H1 (cell line): ENCODE measurements around the gene NCKAP1. TPM values are rescaled to one million over a fixed set of nuclear protein-coding genes. Genes with fewer than 3 reads are reported as not detected.

ENCODE experiments used
- CTCF ChIA-PET: fragments of 300-600 bp; sonication (Branson Sonifier 250); formaldehyde crosslinking; loops from one replicate; lab custom pipeline; 2021; ENCODE audit not compliant: partially characterized antibody; lab: Charles Lee
- POLR2A ChIA-PET: fragments of 300-600 bp; sonication (Branson Sonifier 250); formaldehyde crosslinking; loops from one replicate; lab custom pipeline; 2021; ENCODE audit warnings: inconsistent platforms; ENCODE audit not compliant: partially characterized antibody; lab: Charles Lee
- DNase-seq, 2 experiments: peaks; one replicate each; pipeline versions ENCODE4 v3.0.0 to v3.0.0-alpha.2; 2010 to 2022; ENCODE audit warnings: low spot score in 2 of 2, low read depth in 1 of 2, mixed read lengths in 1 of 2
- FAIRE-seq: peaks from 2 replicates; lab custom pipeline; 2011; peaks lifted over from hg19 to GRCh38; lab: Jason Lieb, UNC
- H2AFZ ChIP-seq: 2 replicates; pipeline ENCODE4 v1.8.1; 2012; ENCODE audit warnings: low read length, inconsistent platforms
- H2AK5ac ChIP-seq: 2 replicates; pipeline ENCODE4 v1.6.1; 2013; ENCODE audit warnings: low read depth, low read length
- H2BK120ac ChIP-seq: replicated peaks from 2 replicates; pipeline ENCODE3; 2013; ENCODE audit warnings: low read depth, low read length, inconsistent platforms
- H2BK12ac ChIP-seq: 2 replicates; pipeline ENCODE4 v1.6.1; 2013; ENCODE audit warnings: low read depth, low read length
- H2BK15ac ChIP-seq: 2 replicates; pipeline ENCODE4 v1.6.1; 2013; ENCODE audit warnings: low read length
- H2BK20ac ChIP-seq: 2 replicates; pipeline ENCODE4 v1.6.1; 2013; ENCODE audit warnings: low read length
- H2BK5ac ChIP-seq: 2 replicates; pipeline ENCODE4 v1.6.1; 2013; ENCODE audit warnings: low read depth, low read length
- H3K14ac ChIP-seq: 2 replicates; pipeline ENCODE4 v1.6.1; 2013; ENCODE audit warnings: inconsistent platforms; ENCODE audit not compliant: insufficient read length
- H3K18ac ChIP-seq: 2 replicates; pipeline ENCODE4 v1.6.1; 2013; ENCODE audit warnings: low read length; ENCODE audit errors: extremely low read depth
- H3K23ac ChIP-seq: 2 replicates; pipeline ENCODE4 v1.6.1; 2013; ENCODE audit warnings: inconsistent platforms; ENCODE audit not compliant: insufficient read length
- H3K23me2 ChIP-seq: 2 replicates; pipeline ENCODE4 v1.6.1; 2013; ENCODE audit warnings: low read depth, low read length
- H3K27ac ChIP-seq: 2 replicates; pipeline ENCODE4 v1.6.1; 2011; ENCODE audit warnings: low read depth, low read length, inconsistent platforms
- H3K27me3 ChIP-seq, 4 experiments: replicated peaks in 1 of 4; 1 replicate in 1 of 4; 2 replicates in 3 of 4; pipeline versions ENCODE4 v1.6.1 to v1.8.1; 2011 to 2013; ENCODE audit warnings: low read length in 3 of 4, mild to moderate bottlenecking in 3 of 4, inconsistent platforms in 2 of 4, mixed read lengths in 2 of 4, moderate library complexity in 1 of 4; ENCODE audit not compliant: control insufficient read depth in 3 of 4, insufficient read depth in 3 of 4; ENCODE audit errors: extremely low read depth in 1 of 4
- H3K36me3 ChIP-seq, 4 experiments: 2 replicates each; pipeline versions ENCODE4 v1.6.1 to v1.8.1; 2011 to 2013; ENCODE audit warnings: mild to moderate bottlenecking in 4 of 4, low read length in 3 of 4, moderate library complexity in 2 of 4, control low read depth in 1 of 4, inconsistent platforms in 1 of 4; ENCODE audit not compliant: insufficient read depth in 4 of 4, control insufficient read depth in 2 of 4
- H3K4ac ChIP-seq: replicated peaks from 2 replicates; pipeline ENCODE3; 2013; ENCODE audit warnings: low read length, low read depth, mixed read lengths, inconsistent platforms; ENCODE audit not compliant: insufficient read length
- H3K4me1 ChIP-seq, 4 experiments: replicated peaks in 1 of 4; 1 replicate in 1 of 4; 2 replicates in 3 of 4; pipeline versions ENCODE4 v1.6.1 to v1.8.1; 2011 to 2013; ENCODE audit warnings: low read length in 3 of 4, inconsistent platforms in 2 of 4, mixed read lengths in 1 of 4; ENCODE audit not compliant: insufficient read depth in 4 of 4, control insufficient read depth in 3 of 4
- H3K4me2 ChIP-seq, 2 experiments: 2 replicates each; pipeline versions ENCODE4 v1.6.1 to v1.8.1; 2011 to 2013; ENCODE audit warnings: low read depth in 2 of 2, low read length in 2 of 2, control low read depth in 1 of 2, inconsistent platforms in 1 of 2, mild to moderate bottlenecking in 1 of 2; ENCODE audit not compliant: insufficient read depth in 1 of 2
- H3K4me3 ChIP-seq, 4 experiments: fragments of 200-600, 300-600 bp in 1 of 4; sonication (generic), shearing (Covaris generic), sonication (Bioruptor Twin) in 1 of 4; 2 replicates each; pipeline versions ENCODE4 v1.5.1 to v1.8.1; 2011 to 2016; ENCODE audit warnings: low read length in 4 of 4, low read depth in 3 of 4, control low read depth in 2 of 4, inconsistent platforms in 2 of 4, mild to moderate bottlenecking in 2 of 4, mixed read lengths in 1 of 4, moderate library complexity in 1 of 4; ENCODE audit not compliant: insufficient read depth in 2 of 4; ENCODE audit errors: extremely low read depth in 1 of 4
- H3K56ac ChIP-seq: replicated peaks from 2 replicates; pipeline ENCODE3; 2013; ENCODE audit warnings: low read depth, mild to moderate bottlenecking, mixed read lengths, low read length, inconsistent platforms; ENCODE audit not compliant: insufficient read length
- H3K79me1 ChIP-seq: 2 replicates; pipeline ENCODE4 v1.6.1; 2013; ENCODE audit warnings: low read depth, low read length, control low read depth
- H3K79me2 ChIP-seq, 2 experiments: 2 replicates each; pipeline versions ENCODE4 v1.6.1 to v1.8.1; 2012 to 2013; ENCODE audit warnings: low read length in 2 of 2, mild to moderate bottlenecking in 2 of 2, inconsistent platforms in 1 of 2; ENCODE audit not compliant: insufficient read depth in 2 of 2, control insufficient read depth in 1 of 2
- H3K9ac ChIP-seq, 4 experiments: replicated peaks in 1 of 4; 1 replicate in 1 of 4; 2 replicates in 3 of 4; pipeline versions ENCODE4 v1.6.1 to v1.8.1; 2011 to 2013; ENCODE audit warnings: low read depth in 3 of 4, low read length in 3 of 4, control low read depth in 2 of 4, mild to moderate bottlenecking in 2 of 4, moderate library complexity in 2 of 4, inconsistent platforms in 1 of 4; ENCODE audit errors: extremely low read depth in 1 of 4
- H3K9me3 ChIP-seq, 2 experiments: 2 replicates each; pipeline versions ENCODE4 v1.6.1 to v1.8.1; 2012 to 2013; ENCODE audit warnings: mild to moderate bottlenecking in 2 of 2, moderate library complexity in 2 of 2, control low read depth in 1 of 2, inconsistent platforms in 1 of 2, low read depth in 1 of 2, low read length in 1 of 2, mixed read lengths in 1 of 2; ENCODE audit not compliant: insufficient read depth in 2 of 2
- H4K20me1 ChIP-seq, 2 experiments: replicated peaks in 1 of 2; 2 replicates each; pipeline versions ENCODE3 to v1.8.1; 2011 to 2013; ENCODE audit warnings: inconsistent platforms in 2 of 2, low read length in 2 of 2, mild to moderate bottlenecking in 1 of 2; ENCODE audit not compliant: insufficient read depth in 2 of 2, control insufficient read depth in 1 of 2
- H4K5ac ChIP-seq: 2 replicates; pipeline ENCODE4 v1.6.1; 2013; ENCODE audit warnings: low read length, low read depth, mixed read lengths, inconsistent platforms; ENCODE audit not compliant: insufficient read length
- H4K8ac ChIP-seq: 2 replicates; pipeline ENCODE4 v1.8.0; 2013; ENCODE audit warnings: mild to moderate bottlenecking, moderate library complexity, low read length, inconsistent platforms; ENCODE audit not compliant: insufficient read depth; ENCODE audit errors: extremely low read depth
- H4K91ac ChIP-seq: replicated peaks from 2 replicates; pipeline ENCODE3; 2013; ENCODE audit warnings: low read length, mixed read lengths, inconsistent platforms; ENCODE audit not compliant: insufficient read length
- ASH2L ChIP-seq: fragments of 200-600, 300-600 bp; sonication (generic); IDR thresholded peaks from one replicate; pipeline ENCODE4 v1.7.1; 2017; ENCODE audit warnings: low read length
- HDAC6 ChIP-seq: IDR thresholded peaks from one replicate; pipeline ENCODE4 v1.7.1; 2012; ENCODE audit warnings: low read depth, mild to moderate bottlenecking, inconsistent platforms, low read length, moderate library complexity
- JUN ChIP-seq: IDR thresholded peaks from 2 replicates; pipeline ENCODE4 v1.6.1; 2011; ENCODE audit warnings: low read depth, mild to moderate bottlenecking, improper control_type of control experiment, low read length
- NANOG ChIP-seq: IDR thresholded peaks from 2 replicates; pipeline ENCODE4 v1.6.1; 2011; ENCODE audit warnings: low read length, low read depth, mild to moderate bottlenecking, inconsistent platforms; ENCODE audit not compliant: insufficient read depth, poor library complexity, severe bottlenecking
- POLR2AphosphoS5 ChIP-seq: IDR thresholded peaks from 2 replicates; pipeline ENCODE4 v1.6.1; 2011; ENCODE audit warnings: low read depth, low read length
- POU5F1 ChIP-seq: IDR thresholded peaks from 2 replicates; pipeline ENCODE4 v1.6.1; 2011; ENCODE audit warnings: low read depth, mild to moderate bottlenecking, low read length, moderate library complexity
- RAD21 ChIP-seq, 2 experiments: IDR thresholded peaks in 1 of 2; conservative IDR thresholded peaks in 1 of 2; 2 replicates each; pipeline ENCODE4 v1.6.1; 2011; ENCODE audit warnings: low read depth in 2 of 2, low read length in 2 of 2, improper control_type of control experiment in 1 of 2, inconsistent platforms in 1 of 2, mild to moderate bottlenecking in 1 of 2, moderate library complexity in 1 of 2
- SP1 ChIP-seq: IDR thresholded peaks from 2 replicates; pipeline ENCODE4 v1.6.1; 2011; ENCODE audit warnings: low read depth, low read length
- SUZ12 ChIP-seq: fragments of 200-600 bp; sonication (generic); IDR thresholded peaks from 2 replicates; pipeline ENCODE4 v1.6.1; 2012; ENCODE audit warnings: mild to moderate bottlenecking, inconsistent platforms, low read length, moderate library complexity, mixed read lengths
- TAF7 ChIP-seq: optimal IDR thresholded peaks from 2 replicates; pipeline ENCODE3; 2011; ENCODE audit warnings: low read depth, mild to moderate bottlenecking, inconsistent platforms, low read length, moderate library complexity, borderline replicate concordance
- YY1 ChIP-seq: IDR thresholded peaks from 2 replicates; pipeline ENCODE4 v1.6.1; 2011; ENCODE audit warnings: low read depth, mild to moderate bottlenecking, low read length
- WGBS, 2 experiments: shearing (Covaris generic) in 1 of 2; methylation state at CpG; one replicate each; pipeline versions ENCODE4 v1.1.6 to v1.1.7; 2013 to 2015; ENCODE audit warnings: low lambda C conversion rate in 2 of 2, mixed read lengths in 2 of 2, inconsistent platforms in 1 of 2, low coverage in 1 of 2, missing lambda C conversion rate in 1 of 2; ENCODE audit not compliant: insufficient replicate concordance in 2 of 2, insufficient coverage in 1 of 2, insufficient read length in 1 of 2; ENCODE audit errors: extremely low coverage in 1 of 2, missing lambda C conversion rate in 1 of 2; 5-methylcytosine and 5-hydroxymethylcytosine counted together
- polyA plus RNA-seq, 7 experiments: library from polyadenylated mRNA; depleted of rRNA in 3 of 7; stranded (reverse) in 5 of 7; unstranded in 2 of 7; fragments of >200 nt in 5 of 7; fragments of 200-250 nt in 2 of 7; gene quantifications; 1 replicate in 5 of 7; 2 replicates in 1 of 7; 4 replicates in 1 of 7; pipeline versions ENCODE4 v1.2.1 to v1.2.3, GENCODE V29; 2011 to 2013; ENCODE audit warnings: missing spikeins in 2 of 7, mixed read lengths in 2 of 7
- total RNA-seq: library from RNA; stranded (reverse); fragmentation: NEBNext Ultra II Directional; extraction: Animal tissue kit (Norgen Biotek cat#: 25700); gene quantifications from 2 replicates; pipeline ENCODE4 v1.2.1, GENCODE V29; 2021

The NCKAP1 gene
- total and polyA plus RNA-seq, 2 of the 8 experiments (the other 6 are each of a cell fraction or from before 2014, with no cell fraction given): 90.8 to 173 TPM

GRCh38 chr2:182915369-182916326 lies 122.6 kb downstream of the NCKAP1 start:
- Histone ChIP-seq H3K79me1 (no peaks in the 10 kb centered on the region), H2BK5ac (no peak overlapping the region), H2BK120ac (no peak overlapping the region), H3K27me3 (no peaks in the 10 kb centered on the region), H3K4me1 (peaks cover 0 to 3% (median 0%) of the 10 kb centered on the region in 4 experiments; a peak in 1 of 7 replicates), H3K14ac (no peak overlapping the region), H2BK15ac (no peak overlapping the region), H2AFZ (no peak overlapping the region), H3K79me2 (no peaks in the 10 kb centered on the region), H3K4me3 (no peak overlapping the region), H3K23ac (no peak overlapping the region), H4K8ac (no peak overlapping the region), H3K9me3 (no peaks in the 10 kb centered on the region), H3K36me3 (peaks cover 0 to 28% (median 7%) of the 10 kb centered on the region in 4 experiments; a peak in 5 of 8 replicates), H2BK20ac (no peak overlapping the region), H2AK5ac (no peak overlapping the region), H3K27ac (no peak overlapping the region), H3K9ac (no peak overlapping the region), H3K4ac (no peak overlapping the region), H3K18ac (no peak overlapping the region), H2BK12ac (no peak overlapping the region), H4K20me1 (no peaks in the 10 kb centered on the region), H3K56ac (no peak overlapping the region), H3K4me2 (no peak overlapping the region), H4K91ac (no peak overlapping the region), H3K23me2 (no peaks in the 10 kb centered on the region), H4K5ac (no peak overlapping the region)
- ChIA-PET CTCF (interaction anchor here (0.6 to 2.5 kb wide), 10 partner anchors 12 to 153 kb away, joined by 3 to 9 read pairs (median 3); no protein-coding TSS in a partner anchor), POLR2A (interaction anchor here (0.7 kb wide), 1 partner anchor 11 kb away, joined by 3 read pairs; no protein-coding TSS in a partner anchor)
- FAIRE-seq (no peak), DNase-seq (no peak)
- WGBS, 2 experiments: 96% methylated on average over 4 of the region's 6 CpGs; no CpG with 5 or more reads in 1 of the 2 experiments
- TF ChIP-seq TAF7 (no peak), RAD21 (IDR thresholded peaks at IDR 0.05 in 1 of 2, conservative IDR thresholded peaks at IDR 0.05 in 1 of 2; ENCODE audit: low read depth in 2 of 2, low read length in 2 of 2) (no peak), ASH2L (no peak), POLR2AphosphoS5 (no peak), JUN (no peak), SP1 (no peak), SUZ12 (no peak), YY1 (no peak), POU5F1 (no peak), NANOG (no peak), HDAC6 (no peak)
